AG10803 (cell line): Measurements from ENCODE around the gene MAPT.
A peak's percentile ranks its signal among the peaks of the same experiment; 100 is the strongest.

Experiments
- DNase-seq: peaks from one replicate; pipeline ENCODE4 v3.0.0; 2010; ENCODE audit warnings: low read depth
- H3K4me3 ChIP-seq: 2 replicates; pipeline ENCODE4 v1.5.1; 2011; ENCODE audit warnings: mild to moderate bottlenecking, low read length, control low read depth
- CTCF ChIP-seq: conservative IDR thresholded peaks from 2 replicates; pipeline ENCODE4 v1.5.1; 2011; ENCODE audit warnings: mild to moderate bottlenecking, low read length, control low read depth, inconsistent platforms

The MAPT gene

GRCh38 chr17:46043606-46044005 is 149.3 kb downstream of the MAPT start:
- no peak overlapping the region for H3K4me3 ChIP-seq
- DNase-seq, result no peak
- TF ChIP-seq CTCF, result no peak

GRCh38 chr17:46044286-46044928 is 150.1 kb downstream of the MAPT start:
- no peak overlapping the region for H3K4me3 ChIP-seq
- peak; percentile 91 for TF ChIP-seq CTCF
- peak; percentile 92 for DNase-seq

- H3K4me3 ChIP-seq, result no peak overlapping the region
- no peak for TF ChIP-seq CTCF
- no peak for DNase-seq
These were observed 150.6 kb downstream of the MAPT start for GRCh38 chr17:46044989-46045388.

- no peak overlapping the region for H3K4me3 ChIP-seq
- TF ChIP-seq CTCF, result no peak
- DNase-seq, result no peak
These were observed 151.3 kb downstream of the MAPT start for GRCh38 chr17:46045639-46046038.

- no peak overlapping the region for H3K4me3 ChIP-seq
- TF ChIP-seq CTCF, result no peak
- DNase-seq, result peak; percentile 25
These were observed 152.6 kb downstream of the MAPT start for GRCh38 chr17:46046957-46047356.

- no peak for TF ChIP-seq CTCF
- DNase-seq, result no peak
- H3K4me3 ChIP-seq, result no peak overlapping the region
These were observed 153.0 kb downstream of the MAPT start for GRCh38 chr17:46047398-46047797.

GRCh38 chr17:46047856-46048255 is 153.5 kb downstream of the MAPT start:
- DNase-seq, result no peak
- TF ChIP-seq CTCF, result no peak
- no peak overlapping the region for H3K4me3 ChIP-seq
